Measurements from ENCODE around the gene SKAP1. TPM values are rescaled to one million over a fixed set of nuclear protein-coding genes. Genes with fewer than 3 reads are reported as not detected.

SKAP1 gene
- polyA plus RNA-seq, 2 donors, result 1.1 to 2.6 TPM

- 82 to 84% methylated on average over 4 of the region's 4 CpGs for WGBS, 2 donors
- Histone ChIP-seq H3K36me3 (ENCODE audit: control insufficient read depth in 2 of 2, insufficient read depth in 2 of 2, low read length in 1 of 2) (no peaks in the 10 kb centered on the region), H3K27ac (ENCODE audit: low read depth in 2 of 2, low read length in 1 of 2) (no peak overlapping the region), H3K4me1 (ENCODE audit: control insufficient read depth in 2 of 2, insufficient read depth in 2 of 2, low read length in 1 of 2) (no peaks in the 10 kb centered on the region), H3K4me3 (ENCODE audit: low read depth in 1 of 2, low read length in 2 of 2) (no peak overlapping the region), H3K9me3 (ENCODE audit: control insufficient read depth in 2 of 2, insufficient read depth in 1 of 2, low read depth in 1 of 2, low read length in 1 of 2) (no peaks in the 10 kb centered on the region), H3K27me3 (ENCODE audit: control insufficient read depth in 1 of 2, insufficient read depth in 2 of 2, low read length in 2 of 2) (peaks cover 0 to 5% of the 10 kb centered on the region in 2 donors)
These were observed 38.3 kb upstream of the SKAP1 start for GRCh38 chr17:48468299-48468698.

- Histone ChIP-seq H3K36me3 (ENCODE audit: control insufficient read depth in 2 of 2, insufficient read depth in 2 of 2, low read length in 1 of 2) (no peaks in the 10 kb centered on the region), H3K27ac (ENCODE audit: low read depth in 2 of 2, low read length in 1 of 2) (no peak overlapping the region), H3K4me1 (ENCODE audit: control insufficient read depth in 2 of 2, insufficient read depth in 2 of 2, low read length in 1 of 2) (no peaks in the 10 kb centered on the region), H3K9me3 (ENCODE audit: control insufficient read depth in 2 of 2, insufficient read depth in 1 of 2, low read depth in 1 of 2, low read length in 1 of 2) (no peaks in the 10 kb centered on the region), H3K27me3 (ENCODE audit: control insufficient read depth in 1 of 2, insufficient read depth in 2 of 2, low read length in 2 of 2) (peaks cover 0 to 5% of the 10 kb centered on the region in 2 donors), H3K4me3 (ENCODE audit: low read depth in 1 of 2, low read length in 2 of 2) (no peak overlapping the region)
- 92% methylated on average over 2 of the region's 2 CpGs for WGBS, 2 donors
These were observed 35.9 kb upstream of the SKAP1 start for GRCh38 chr17:48465884-48466283.

GRCh38 chr17:48463526-48463925 lies 33.5 kb upstream of the SKAP1 start:
- Histone ChIP-seq H3K4me3 (ENCODE audit: low read depth in 1 of 2, low read length in 2 of 2) (no peak overlapping the region), H3K27ac (ENCODE audit: low read depth in 2 of 2, low read length in 1 of 2) (no peak overlapping the region), H3K4me1 (ENCODE audit: control insufficient read depth in 2 of 2, insufficient read depth in 2 of 2, low read length in 1 of 2) (no peaks in the 10 kb centered on the region), H3K36me3 (ENCODE audit: control insufficient read depth in 2 of 2, insufficient read depth in 2 of 2, low read length in 1 of 2) (no peaks in the 10 kb centered on the region), H3K27me3 (ENCODE audit: control insufficient read depth in 1 of 2, insufficient read depth in 2 of 2, low read length in 2 of 2) (peaks cover 2 to 5% of the 10 kb centered on the region in 2 donors), H3K9me3 (ENCODE audit: control insufficient read depth in 2 of 2, insufficient read depth in 1 of 2, low read depth in 1 of 2, low read length in 1 of 2) (no peaks in the 10 kb centered on the region)
- 55 to 63% methylated on average over 4 of the region's 4 CpGs for WGBS, 2 donors

- WGBS, 2 donors, result 60 to 74% methylated on average over 2 of the region's 2 CpGs
These were observed 32.9 kb upstream of the SKAP1 start for GRCh38 chr17:48462946-48463345.

GRCh38 chr17:48460052-48460451 lies 30.0 kb upstream of the SKAP1 start:
- peaks cover 2 to 5% of the 10 kb centered on the region in 2 donors for H3K27me3 ChIP-seq (ENCODE audit: control insufficient read depth in 1 of 2, insufficient read depth in 2 of 2, low read length in 2 of 2)
- H3K9me3 ChIP-seq (ENCODE audit: control insufficient read depth in 2 of 2, insufficient read depth in 1 of 2, low read depth in 1 of 2, low read length in 1 of 2), result no peaks in the 10 kb centered on the region
- 71 to 75% methylated on average over 3 of the region's 3 CpGs for WGBS, 2 donors
- no peaks in the 10 kb centered on the region for H3K36me3 ChIP-seq (ENCODE audit: control insufficient read depth in 2 of 2, insufficient read depth in 2 of 2, low read length in 1 of 2)
- H3K4me3 ChIP-seq (ENCODE audit: low read depth in 1 of 2, low read length in 2 of 2), result no peak overlapping the region
- H3K4me1 ChIP-seq (ENCODE audit: control insufficient read depth in 2 of 2, insufficient read depth in 2 of 2, low read length in 1 of 2), result peaks cover 0 to 2% of the 10 kb centered on the region in 2 donors
- no peak overlapping the region for H3K27ac ChIP-seq (ENCODE audit: low read depth in 2 of 2, low read length in 1 of 2)

More at GRCh38 chr17:48462946-48463345, 32.9 kb upstream of the SKAP1 start:
- peaks cover 2 to 5% of the 10 kb centered on the region in 2 donors for H3K27me3 ChIP-seq (ENCODE audit: control insufficient read depth in 1 of 2, insufficient read depth in 2 of 2, low read length in 2 of 2)
- no peak overlapping the region for H3K4me3 ChIP-seq (ENCODE audit: low read depth in 1 of 2, low read length in 2 of 2)
- H3K27ac ChIP-seq (ENCODE audit: low read depth in 2 of 2, low read length in 1 of 2), result no peak overlapping the region
- H3K4me1 ChIP-seq (ENCODE audit: control insufficient read depth in 2 of 2, insufficient read depth in 2 of 2, low read length in 1 of 2), result no peaks in the 10 kb centered on the region
- no peaks in the 10 kb centered on the region for H3K36me3 ChIP-seq (ENCODE audit: control insufficient read depth in 2 of 2, insufficient read depth in 2 of 2, low read length in 1 of 2)
- H3K9me3 ChIP-seq (ENCODE audit: control insufficient read depth in 2 of 2, insufficient read depth in 1 of 2, low read depth in 1 of 2, low read length in 1 of 2), result no peaks in the 10 kb centered on the region

GRCh38 chr17:48459070-48459844 lies 29.2 kb upstream of the SKAP1 start:
- Histone ChIP-seq H3K9me3 (ENCODE audit: control insufficient read depth in 2 of 2, insufficient read depth in 1 of 2, low read depth in 1 of 2, low read length in 1 of 2) (peaks cover 0 to 2% of the 10 kb centered on the region in 2 donors), H3K27ac (ENCODE audit: low read depth in 2 of 2, low read length in 1 of 2) (no peak overlapping the region), H3K36me3 (ENCODE audit: control insufficient read depth in 2 of 2, insufficient read depth in 2 of 2, low read length in 1 of 2) (no peaks in the 10 kb centered on the region), H3K4me1 (ENCODE audit: control insufficient read depth in 2 of 2, insufficient read depth in 2 of 2, low read length in 1 of 2) (peaks cover 0 to 2% of the 10 kb centered on the region in 2 donors), H3K27me3 (ENCODE audit: control insufficient read depth in 1 of 2, insufficient read depth in 2 of 2, low read length in 2 of 2) (peaks cover under 1 to 2% of the 10 kb centered on the region in 2 donors), H3K4me3 (ENCODE audit: low read depth in 1 of 2, low read length in 2 of 2) (no peak overlapping the region)
- WGBS, 2 donors, result 70 to 79% methylated on average over 4 of the region's 4 CpGs

- H3K4me3 ChIP-seq (ENCODE audit: low read depth in 1 of 2, low read length in 2 of 2), result no peak overlapping the region
These were observed 27.2 kb upstream of the SKAP1 start for GRCh38 chr17:48457080-48457836.

GRCh38 chr17:48456589-48456988 lies 26.6 kb upstream of the SKAP1 start:
- Histone ChIP-seq H3K4me3 (ENCODE audit: low read depth in 1 of 2, low read length in 2 of 2) (no peak overlapping the region), H3K4me1 (ENCODE audit: control insufficient read depth in 2 of 2, insufficient read depth in 2 of 2, low read length in 1 of 2) (peaks cover 0 to 2% of the 10 kb centered on the region in 2 donors), H3K9me3 (ENCODE audit: control insufficient read depth in 2 of 2, insufficient read depth in 1 of 2, low read depth in 1 of 2, low read length in 1 of 2) (peaks cover 0 to 2% of the 10 kb centered on the region in 2 donors), H3K27ac (ENCODE audit: low read depth in 2 of 2, low read length in 1 of 2) (no peak overlapping the region), H3K27me3 (ENCODE audit: control insufficient read depth in 1 of 2, insufficient read depth in 2 of 2, low read length in 2 of 2) (peaks cover 0 to 2% of the 10 kb centered on the region in 2 donors), H3K36me3 (ENCODE audit: control insufficient read depth in 2 of 2, insufficient read depth in 2 of 2, low read length in 1 of 2) (no peaks in the 10 kb centered on the region)
- 27% methylated on average over 5 of the region's 5 CpGs for WGBS, 2 donors

More at GRCh38 chr17:48457080-48457836, 27.2 kb upstream of the SKAP1 start:
- Histone ChIP-seq H3K27me3 (ENCODE audit: control insufficient read depth in 1 of 2, insufficient read depth in 2 of 2, low read length in 2 of 2) (peaks cover 0 to 2% of the 10 kb centered on the region in 2 donors), H3K9me3 (ENCODE audit: control insufficient read depth in 2 of 2, insufficient read depth in 1 of 2, low read depth in 1 of 2, low read length in 1 of 2) (peaks cover 0 to 2% of the 10 kb centered on the region in 2 donors), H3K27ac (ENCODE audit: low read depth in 2 of 2, low read length in 1 of 2) (no peak overlapping the region), H3K4me1 (ENCODE audit: control insufficient read depth in 2 of 2, insufficient read depth in 2 of 2, low read length in 1 of 2) (peaks cover 0 to 2% of the 10 kb centered on the region in 2 donors), H3K36me3 (ENCODE audit: control insufficient read depth in 2 of 2, insufficient read depth in 2 of 2, low read length in 1 of 2) (no peaks in the 10 kb centered on the region)
- 12 to 15% methylated on average over 22 of the region's 22 CpGs for WGBS, 2 donors

- peaks cover 0 to 2% of the 10 kb centered on the region in 2 donors for H3K27me3 ChIP-seq (ENCODE audit: control insufficient read depth in 1 of 2, insufficient read depth in 2 of 2, low read length in 2 of 2)
- H3K36me3 ChIP-seq (ENCODE audit: control insufficient read depth in 2 of 2, insufficient read depth in 2 of 2, low read length in 1 of 2), result no peaks in the 10 kb centered on the region
- no peak overlapping the region for H3K4me3 ChIP-seq (ENCODE audit: low read depth in 1 of 2, low read length in 2 of 2)
- H3K27ac ChIP-seq (ENCODE audit: low read depth in 2 of 2, low read length in 1 of 2), result no peak overlapping the region
- peaks cover 0 to 2% of the 10 kb centered on the region in 2 donors for H3K4me1 ChIP-seq (ENCODE audit: control insufficient read depth in 2 of 2, insufficient read depth in 2 of 2, low read length in 1 of 2)
- H3K9me3 ChIP-seq (ENCODE audit: control insufficient read depth in 2 of 2, insufficient read depth in 1 of 2, low read depth in 1 of 2, low read length in 1 of 2), result peaks cover 0 to 2% of the 10 kb centered on the region in 2 donors
These were observed 25.8 kb upstream of the SKAP1 start for GRCh38 chr17:48455791-48456190.
